ENCODE data around the gene RPLP1. TPM values are rescaled to one million over a fixed set of nuclear protein-coding genes. Genes with fewer than 3 reads are reported as not detected.

Gene RPLP1
- total and polyA plus RNA-seq, 2 of the 8 experiments (the other 6 are each of a cell fraction or from before 2014, with no cell fraction given) = 2,089 to 4,387 TPM

- H3K4me3 ChIP-seq (ENCODE audit: extremely low read depth in 1 of 4, insufficient read depth in 2 of 4, low read depth in 3 of 4, low read length in 4 of 4) = no peak overlapping the region
- TF ChIP-seq HDAC6 (IDR thresholded peaks at IDR 0.05; ENCODE audit: low read depth, low read length) (no peak), CREB1 (IDR thresholded peaks at IDR 0.05) (no peak), SUZ12 (IDR thresholded peaks at IDR 0.05; ENCODE audit: low read length) (no peak), TAF7 (optimal IDR thresholded peaks at IDR 0.05; ENCODE audit: borderline replicate concordance, low read depth, low read length) (no peak), BACH1 (IDR thresholded peaks at IDR 0.05; ENCODE audit: low read length) (no peak), MAFK (IDR thresholded peaks at IDR 0.05; ENCODE audit: low read depth, low read length) (no peak), NRF1 (IDR thresholded peaks at IDR 0.05; ENCODE audit: low read depth, low read length) (no peak), POLR2A (IDR thresholded peaks at IDR 0.05; ENCODE audit: control extremely low read depth in 1 of 2, low read depth in 2 of 2, low read length in 2 of 2) (no peak), SP2 (IDR thresholded peaks at IDR 0.05; ENCODE audit: low read length) (no peak), FOSL1 (IDR thresholded peaks at IDR 0.05; ENCODE audit: insufficient read depth, low read depth, low read length) (no peak), HDAC2 (IDR thresholded peaks at IDR 0.05; ENCODE audit: borderline replicate concordance in 1 of 2, low read depth in 2 of 2, low read length in 2 of 2) (no peak)
- TF ChIP-seq, protein P1, sequence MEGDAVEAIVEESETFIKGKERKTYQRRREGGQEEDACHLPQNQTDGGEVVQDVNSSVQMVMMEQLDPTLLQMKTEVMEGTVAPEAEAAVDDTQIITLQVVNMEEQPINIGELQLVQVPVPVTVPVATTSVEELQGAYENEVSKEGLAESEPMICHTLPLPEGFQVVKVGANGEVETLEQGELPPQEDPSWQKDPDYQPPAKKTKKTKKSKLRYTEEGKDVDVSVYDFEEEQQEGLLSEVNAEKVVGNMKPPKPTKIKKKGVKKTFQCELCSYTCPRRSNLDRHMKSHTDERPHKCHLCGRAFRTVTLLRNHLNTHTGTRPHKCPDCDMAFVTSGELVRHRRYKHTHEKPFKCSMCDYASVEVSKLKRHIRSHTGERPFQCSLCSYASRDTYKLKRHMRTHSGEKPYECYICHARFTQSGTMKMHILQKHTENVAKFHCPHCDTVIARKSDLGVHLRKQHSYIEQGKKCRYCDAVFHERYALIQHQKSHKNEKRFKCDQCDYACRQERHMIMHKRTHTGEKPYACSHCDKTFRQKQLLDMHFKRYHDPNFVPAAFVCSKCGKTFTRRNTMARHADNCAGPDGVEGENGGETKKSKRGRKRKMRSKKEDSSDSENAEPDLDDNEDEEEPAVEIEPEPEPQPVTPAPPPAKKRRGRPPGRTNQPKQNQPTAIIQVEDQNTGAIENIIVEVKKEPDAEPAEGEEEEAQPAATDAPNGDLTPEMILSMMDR (IDR thresholded peaks at IDR 0.05; ENCODE audit: control extremely low read depth in 1 of 3, insufficient read depth in 1 of 3, low read depth in 1 of 3, low read length in 3 of 3) = no peak
- H4K5ac ChIP-seq (ENCODE audit: insufficient read length, low read depth, low read length) = no peak overlapping the region
- no peaks in the 10 kb centered on the region for H3K79me1 ChIP-seq (ENCODE audit: low read depth, low read length)
- no peaks in the 10 kb centered on the region for H3K36me3 ChIP-seq (ENCODE audit: control insufficient read depth in 2 of 4, insufficient read depth in 4 of 4, low read length in 3 of 4)
- FAIRE-seq (no peak), DNase-seq (ENCODE audit: low read depth in 1 of 2, low spot score in 2 of 2) (no peak)
- no peak overlapping the region for H2AK5ac ChIP-seq (ENCODE audit: low read depth, low read length)
- no peaks in the 10 kb centered on the region for H4K20me1 ChIP-seq (replicated peaks in 1 of 2; ENCODE audit: control insufficient read depth in 1 of 2, insufficient read depth in 2 of 2, low read length in 2 of 2)
- H2BK15ac ChIP-seq (ENCODE audit: low read length) = no peak overlapping the region
- ChIA-PET POLR2A (ENCODE audit: partially characterized antibody) (interaction anchor here (1.2 kb wide), 1 partner anchor 37 kb away, joined by 4 read pairs; the partner anchor contains the start of gene RPLP1), CTCF (ENCODE audit: partially characterized antibody) (interaction anchor here (2.9 kb wide), 1 partner anchor 11 kb away, joined by 15 read pairs; no protein-coding TSS in a partner anchor)
- no peak overlapping the region for H3K23ac ChIP-seq (ENCODE audit: insufficient read length)
- H3K27ac ChIP-seq (ENCODE audit: low read depth, low read length) = no peak overlapping the region
- no peaks in the 10 kb centered on the region for H3K4me1 ChIP-seq (replicated peaks in 1 of 4; ENCODE audit: control insufficient read depth in 3 of 4, insufficient read depth in 4 of 4, low read length in 3 of 4)
- no peak overlapping the region for H4K8ac ChIP-seq (ENCODE audit: extremely low read depth, insufficient read depth, low read length)
- H3K9me3 ChIP-seq (ENCODE audit: insufficient read depth in 2 of 2, low read depth in 1 of 2, low read length in 1 of 2) = peaks cover 5 to 10% of the 10 kb centered on the region in 2 experiments; a peak in 2 of 4 replicates
- H2BK12ac ChIP-seq (ENCODE audit: low read depth, low read length) = no peak overlapping the region
- H2BK20ac ChIP-seq (ENCODE audit: low read length) = no peak overlapping the region
- no peak overlapping the region for H3K4me2 ChIP-seq (ENCODE audit: insufficient read depth in 1 of 2, low read depth in 2 of 2, low read length in 2 of 2)
- H3K56ac ChIP-seq (replicated peaks; ENCODE audit: insufficient read length, low read depth, low read length) = no peak overlapping the region
- no peak overlapping the region for H3K4ac ChIP-seq (replicated peaks; ENCODE audit: insufficient read length, low read depth, low read length)
- no peak overlapping the region for H4K91ac ChIP-seq (replicated peaks; ENCODE audit: insufficient read length, low read length)
- WGBS, 2 experiments (ENCODE audit: extremely low coverage in 1 of 2, insufficient coverage in 1 of 2, insufficient read length in 1 of 2, insufficient replicate concordance in 2 of 2, low coverage in 1 of 2, low lambda C conversion rate in 2 of 2, missing lambda C conversion rate in 1 of 2) = 91% methylated on average over 3 of the region's 3 CpGs; no CpG with 5 or more reads in 1 of the 2 experiments
- no peak overlapping the region for H3K14ac ChIP-seq (ENCODE audit: insufficient read length)
- H2BK5ac ChIP-seq (ENCODE audit: low read depth, low read length) = no peak overlapping the region
- H3K27me3 ChIP-seq (replicated peaks in 1 of 4; ENCODE audit: control insufficient read depth in 3 of 4, extremely low read depth in 1 of 4, insufficient read depth in 3 of 4, low read length in 3 of 4) = no peaks in the 10 kb centered on the region
- no peak overlapping the region for H3K9ac ChIP-seq (replicated peaks in 1 of 4; ENCODE audit: extremely low read depth in 1 of 4, low read depth in 3 of 4, low read length in 3 of 4)
- no peaks in the 10 kb centered on the region for H3K79me2 ChIP-seq (ENCODE audit: control insufficient read depth in 1 of 2, insufficient read depth in 2 of 2, low read length in 2 of 2)
- no peak overlapping the region for H2AFZ ChIP-seq (ENCODE audit: low read length)
- no peak overlapping the region for H2BK120ac ChIP-seq (replicated peaks; ENCODE audit: low read depth, low read length)
- no peak overlapping the region for H3K18ac ChIP-seq (ENCODE audit: extremely low read depth, low read length)
- H3K23me2 ChIP-seq (ENCODE audit: low read depth, low read length) = no peaks in the 10 kb centered on the region
These were observed 36.5 kb downstream of the RPLP1 start for GRCh38 chr15:69489073-69489571.

All from H1 (cell line).